HepG2 (cell line): ENCODE measurements around the gene RHBDF2. TPM values are rescaled to one million over a fixed set of nuclear protein-coding genes. Genes with fewer than 3 reads are reported as not detected.

Experiments
- ARNT2 ChIP-seq: sonication (generic); formaldehyde crosslinking; IDR thresholded peaks from 2 replicates; pipeline ENCODE4 v1.8.0; 2022; ENCODE audit warnings: mild to moderate bottlenecking, low read depth, missing genetic modification reagents, moderate library complexity
- CEBPZ ChIP-seq: IDR thresholded peaks from 2 replicates; pipeline ENCODE4 v1.6.1; 2012; ENCODE audit warnings: low read length, improper control_type of control experiment
- FOXA3 ChIP-seq: IDR thresholded peaks from 2 replicates; pipeline ENCODE4 v1.6.1; 2016; ENCODE audit warnings: missing genetic modification reagents, missing compliant biosample characterization
- FOXO1 ChIP-seq: sonication (generic); formaldehyde crosslinking; IDR thresholded peaks from 2 replicates; pipeline ENCODE4 v1.4.0; 2020; ENCODE audit warnings: missing genetic modification reagents
- KLF11 ChIP-seq: IDR thresholded peaks from 2 replicates; pipeline ENCODE4 v1.6.1; 2016; ENCODE audit warnings: missing compliant biosample characterization
- MIER3 ChIP-seq: IDR thresholded peaks from 2 replicates; pipeline ENCODE4 v1.6.1; 2016; ENCODE audit warnings: missing compliant biosample characterization, borderline replicate concordance
- MIXL1 ChIP-seq: IDR thresholded peaks from 2 replicates; pipeline ENCODE4 v1.6.1; 2016
- SIN3A ChIP-seq: IDR thresholded peaks from 2 replicates; pipeline ENCODE4 v1.6.1; 2011; ENCODE audit warnings: low read depth, mild to moderate bottlenecking, control low read depth, low read length, borderline replicate concordance
- SMC3 ChIP-seq: IDR thresholded peaks from 2 replicates; pipeline ENCODE4 v1.6.1; 2011; ENCODE audit warnings: low read length, improper control_type of control experiment
- ZFP36L1 ChIP-seq: sonication (generic); formaldehyde crosslinking; IDR thresholded peaks from 2 replicates; pipeline ENCODE4 v1.8.0; 2022; ENCODE audit warnings: mild to moderate bottlenecking, missing genetic modification reagents, moderate library complexity
- ZHX2 ChIP-seq, 2 experiments: sonication (generic) in 1 of 2; formaldehyde crosslinking in 1 of 2; IDR thresholded peaks; 2 replicates each; pipeline versions ENCODE4 v1.6.1 to v1.9.0; 2014 to 2022; ENCODE audit warnings: antibody characterized with exemption in 1 of 2, borderline replicate concordance in 1 of 2, inconsistent platforms in 1 of 2, low read depth in 1 of 2, missing genetic modification reagents in 1 of 2
- ZNF234 ChIP-seq: sonication (generic); formaldehyde crosslinking; conservative IDR thresholded peaks from 2 replicates; pipeline ENCODE4 v1.5.1; 2020; ENCODE audit warnings: mild to moderate bottlenecking, missing genetic modification reagents
- ZNF333 ChIP-seq: sonication (generic); formaldehyde crosslinking; IDR thresholded peaks from 2 replicates; pipeline ENCODE4 v1.4.0; 2020; ENCODE audit warnings: mild to moderate bottlenecking, missing genetic modification reagents, borderline replicate concordance
- ZNF354B ChIP-seq: sonication (generic); formaldehyde crosslinking; IDR thresholded peaks from 2 replicates; pipeline ENCODE4 v1.8.0; 2022; ENCODE audit warnings: mild to moderate bottlenecking, missing genetic modification reagents
- ZNF713 ChIP-seq: sonication (generic); formaldehyde crosslinking; IDR thresholded peaks from 2 replicates; pipeline ENCODE4 v1.4.0; 2020; ENCODE audit warnings: mild to moderate bottlenecking, missing genetic modification reagents
- ZNF790 ChIP-seq: sonication (generic); formaldehyde crosslinking; IDR thresholded peaks from 2 replicates; pipeline ENCODE4 v1.8.0; 2022; ENCODE audit warnings: missing genetic modification reagents, mild to moderate bottlenecking, borderline replicate concordance
- polyA plus RNA-seq, 8 experiments: library from polyadenylated mRNA; depleted of rRNA in 3 of 8; stranded (reverse) in 7 of 8; unstranded in 1 of 8; fragments of >200 nt; fragmentation: Illumina TruSeq in 4 of 8; extraction: Trizol in 4 of 8; gene quantifications; 2 replicates each; pipeline versions ENCODE4 v1.2.1 to v1.2.3, GENCODE V29; 2011 to 2016; ENCODE audit warnings: low read depth in 4 of 8, missing spikeins in 1 of 8, mixed read lengths in 1 of 8; ENCODE audit not compliant: insufficient read depth in 1 of 8
- total RNA-seq, 5 experiments: library from RNA; depleted of rRNA; stranded (reverse); fragments of >200 nt; fragmentation: Illumina TruSeq; extraction: Trizol; gene quantifications; 2 replicates each; pipeline ENCODE4 v1.2.3, GENCODE V29; 2016; ENCODE audit warnings: low read depth in 1 of 5

Gene RHBDF2
- total and polyA plus RNA-seq, 2 of the 13 experiments (the other 11 are each of a cell fraction or from before 2014, with no cell fraction given) = 7.8 to 24.2 TPM

- TF ChIP-seq MIXL1 (CRISPR knock-in tag) (0 out of 2 replicates have a peak, but pooled peaks have one; percentile 8), MIER3 (peak; percentile 39; the same call in 1 of the 2 replicates), SMC3 (no peak), CEBPZ (no peak), ZFP36L1 (CRISPR knock-in tag) (peak; percentile 64; the same call in 1 of the 2 replicates), ZNF234 (CRISPR knock-in tag) (no peak), ZNF713 (0 out of 2 replicates have a peak, but pooled peaks have one; percentile 75), ZHX2 (IDR thresholded peaks at IDR 0.05; ENCODE audit: low read depth) (no peak), ZHX2 (CRISPR knock-in tag; IDR thresholded peaks at IDR 0.05; ENCODE audit: borderline replicate concordance) (no peak), ZNF333 (CRISPR knock-in tag) (no peak), FOXA3 (CRISPR knock-in tag) (0 out of 2 replicates have a peak, but pooled peaks have one; percentile 4), ARNT2 (CRISPR knock-in tag) (peak; percentile 94), FOXO1 (no peak; the same call in 1 of the 2 replicates), ZNF790 (peak; percentile 51; the same call in 1 of the 2 replicates), ZNF354B (no peak; the same call in 1 of the 2 replicates), SIN3A (peak; percentile 91; the same call in 1 of the 2 replicates), KLF11 (no peak)
Measured at GRCh38 chr17:76501018-76501826, at the start of gene RHBDF2 (continued).
